Right lobe of liver (tissue), 4 donors: ENCODE measurements around the gene PDSS2.

Experiments used
- POLR2A ChIP-seq: fragments of 450-650 bp; IDR thresholded peaks from one replicate; pipeline ENCODE4 v1.6.1; 2017; ENCODE audit warnings: antibody characterized with exemption, mild to moderate bottlenecking
- TF ChIP-seq, protein P1 (sequence below), 4 donors: fragments of 200-600 bp in 3 of 4; fragments of 450-650 bp in 1 of 4; IDR thresholded peaks; one replicate each; pipeline versions ENCODE4 v1.5.1 to v1.8.0; 2016 to 2022; ENCODE audit warnings: antibody characterized with exemption in 4 of 4, mild to moderate bottlenecking in 2 of 4
- donor health status: DM: no; HTN: no; CAD: no.
- donor health status: DM: no; HTN: no; CAD: no.
- donor health status: DM: no; HTN: yes; CAD: no.

DNA sequence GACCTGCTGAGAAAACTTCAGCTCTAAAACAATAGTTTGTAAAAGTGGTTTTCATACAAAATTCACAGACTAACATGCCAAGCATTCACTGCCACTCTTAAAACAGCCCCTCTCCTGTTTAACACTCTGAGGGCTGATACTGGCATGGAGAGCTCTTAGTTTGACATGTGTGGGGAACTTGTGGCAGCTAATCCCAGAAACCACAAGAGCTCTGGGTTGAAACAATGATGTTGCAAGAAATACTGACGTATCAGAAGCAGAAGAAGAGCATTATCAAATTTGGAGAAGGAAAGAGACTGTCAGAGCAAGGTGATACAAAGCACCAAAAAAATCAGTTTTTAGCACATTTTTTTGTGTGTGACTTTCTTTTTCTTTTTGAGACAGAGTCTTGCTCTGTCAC lies 349.2 kb downstream of the PDSS2 start:
- TF ChIP-seq, protein P1, sequence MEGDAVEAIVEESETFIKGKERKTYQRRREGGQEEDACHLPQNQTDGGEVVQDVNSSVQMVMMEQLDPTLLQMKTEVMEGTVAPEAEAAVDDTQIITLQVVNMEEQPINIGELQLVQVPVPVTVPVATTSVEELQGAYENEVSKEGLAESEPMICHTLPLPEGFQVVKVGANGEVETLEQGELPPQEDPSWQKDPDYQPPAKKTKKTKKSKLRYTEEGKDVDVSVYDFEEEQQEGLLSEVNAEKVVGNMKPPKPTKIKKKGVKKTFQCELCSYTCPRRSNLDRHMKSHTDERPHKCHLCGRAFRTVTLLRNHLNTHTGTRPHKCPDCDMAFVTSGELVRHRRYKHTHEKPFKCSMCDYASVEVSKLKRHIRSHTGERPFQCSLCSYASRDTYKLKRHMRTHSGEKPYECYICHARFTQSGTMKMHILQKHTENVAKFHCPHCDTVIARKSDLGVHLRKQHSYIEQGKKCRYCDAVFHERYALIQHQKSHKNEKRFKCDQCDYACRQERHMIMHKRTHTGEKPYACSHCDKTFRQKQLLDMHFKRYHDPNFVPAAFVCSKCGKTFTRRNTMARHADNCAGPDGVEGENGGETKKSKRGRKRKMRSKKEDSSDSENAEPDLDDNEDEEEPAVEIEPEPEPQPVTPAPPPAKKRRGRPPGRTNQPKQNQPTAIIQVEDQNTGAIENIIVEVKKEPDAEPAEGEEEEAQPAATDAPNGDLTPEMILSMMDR (IDR thresholded peaks at IDR 0.05) = no peak
- TF ChIP-seq POLR2A = no peak
